CD14-positive monocyte (primary cell): ENCODE data around the gene MFNG. TPM values are rescaled to one million over a fixed set of nuclear protein-coding genes. Genes with fewer than 3 reads are reported as not detected.

Source experiments
- DNase-seq, 3 donors: peaks; one replicate each; pipeline ENCODE4 v3.0.0-alpha.2; 2011 to 2022
- H2AFZ ChIP-seq: 2 replicates; pipeline ENCODE4 v1.6.0; 2012; ENCODE audit warnings: mild to moderate bottlenecking, low read depth, low read length, inconsistent platforms; ENCODE audit not compliant: insufficient read depth, poor library complexity, severe bottlenecking
- H3K27ac ChIP-seq, 2 donors: 1 replicate in 1 of 2; 2 replicates in 1 of 2; pipeline ENCODE4 v1.5.1; 2012 to 2013; ENCODE audit warnings: low read length in 2 of 2, control low read depth in 1 of 2, inconsistent platforms in 1 of 2, low read depth in 1 of 2, mild to moderate bottlenecking in 1 of 2
- H3K27me3 ChIP-seq, 2 donors: one replicate each; pipeline versions ENCODE4 v1.6.0 to v1.6.1; 2011 to 2013; ENCODE audit warnings: low read length in 2 of 2; ENCODE audit not compliant: control insufficient read depth in 2 of 2, insufficient read depth in 2 of 2
- H3K36me3 ChIP-seq, 2 donors: replicated peaks in 1 of 2; 1 replicate in 1 of 2; 2 replicates in 1 of 2; pipeline versions ENCODE4 v1.5.1 to v1.6.1; 2012 to 2013; ENCODE audit warnings: low read length in 2 of 2, control low read depth in 1 of 2, inconsistent platforms in 1 of 2, mild to moderate bottlenecking in 1 of 2; ENCODE audit not compliant: insufficient read depth in 2 of 2, control insufficient read depth in 1 of 2
- H3K4me1 ChIP-seq, 2 donors: 1 replicate in 1 of 2; 2 replicates in 1 of 2; pipeline versions ENCODE4 v1.5.1 to v1.6.1; 2012 to 2013; ENCODE audit warnings: low read length in 2 of 2, control low read depth in 1 of 2, inconsistent platforms in 1 of 2, mild to moderate bottlenecking in 1 of 2, moderate library complexity in 1 of 2; ENCODE audit not compliant: insufficient read depth in 2 of 2, control insufficient read depth in 1 of 2
- H3K4me2 ChIP-seq: replicated peaks from 2 replicates; pipeline ENCODE3; 2012; ENCODE audit warnings: low read length, moderate library complexity, mild to moderate bottlenecking; ENCODE audit not compliant: poor library complexity, severe bottlenecking; ENCODE audit errors: extremely low read depth
- H3K4me3 ChIP-seq, 3 experiments: fragments of 200-600 bp in 1 of 3; sonication (generic) in 1 of 3; replicated peaks in 1 of 3; 1 replicate in 2 of 3; 2 replicates in 1 of 3; pipeline ENCODE4 v1.5.1; 2011 to 2013; ENCODE audit warnings: low read length in 3 of 3, mild to moderate bottlenecking in 3 of 3, control low read depth in 2 of 3, low read depth in 2 of 3, inconsistent platforms in 1 of 3, moderate library complexity in 1 of 3
- H3K79me2 ChIP-seq: 2 replicates; pipeline ENCODE4 v1.6.0; 2012; ENCODE audit warnings: mild to moderate bottlenecking, control low read depth, inconsistent platforms, low read length, moderate library complexity; ENCODE audit not compliant: insufficient read depth
- H3K9ac ChIP-seq: 2 replicates; pipeline ENCODE4 v1.6.0; 2017; ENCODE audit warnings: low read length, mild to moderate bottlenecking; ENCODE audit not compliant: insufficient read depth, poor library complexity, severe bottlenecking
- H3K9me3 ChIP-seq, 2 donors: replicated peaks in 1 of 2; 1 replicate in 1 of 2; 2 replicates in 1 of 2; pipeline versions ENCODE4 v1.5.1 to v1.6.1; 2012 to 2013; ENCODE audit warnings: low read length in 2 of 2, control low read depth in 1 of 2; ENCODE audit not compliant: control insufficient read depth in 1 of 2, insufficient read depth in 1 of 2
- H4K20me1 ChIP-seq: 2 replicates; pipeline ENCODE4 v1.6.0; 2012; ENCODE audit warnings: mild to moderate bottlenecking, low read length, control low read depth, moderate library complexity; ENCODE audit not compliant: insufficient read depth
- H3K27ac Mint-ChIP-seq, 7 donors: one replicate each; pipeline ENCODE4 v1.8.0; 2020; ENCODE audit warnings: mild to moderate bottlenecking in 7 of 7, mixed read lengths in 7 of 7, moderate library complexity in 6 of 7, inconsistent platforms in 2 of 7
- H3K27me3 Mint-ChIP-seq, 3 donors: one replicate each; pipeline ENCODE4 v1.8.0; 2021 to 2022; ENCODE audit warnings: low read depth in 3 of 3, mild to moderate bottlenecking in 3 of 3, mixed read lengths in 3 of 3, moderate library complexity in 3 of 3, inconsistent platforms in 1 of 3
- H3K36me3 Mint-ChIP-seq, 2 donors: one replicate each; pipeline ENCODE4 v1.8.0; 2020; ENCODE audit warnings: mixed read lengths in 2 of 2, inconsistent platforms in 1 of 2, mild to moderate bottlenecking in 1 of 2
- H3K4me1 Mint-ChIP-seq: one replicate; pipeline ENCODE4 v1.8.0; 2020; ENCODE audit warnings: mild to moderate bottlenecking, mixed read lengths
- H3K4me3 Mint-ChIP-seq, 2 donors: one replicate each; pipeline ENCODE4 v1.8.0; 2020; ENCODE audit warnings: mild to moderate bottlenecking in 2 of 2, mixed read lengths in 2 of 2, moderate library complexity in 1 of 2
- H3K9me3 Mint-ChIP-seq, 7 donors: one replicate each; pipeline ENCODE4 v1.8.0; 2020 to 2022; ENCODE audit warnings: mixed read lengths in 7 of 7, mild to moderate bottlenecking in 6 of 7, moderate library complexity in 6 of 7, inconsistent platforms in 2 of 7
- CTCF ChIP-seq: fragments of 200-600 bp; IDR thresholded peaks from one replicate; pipeline ENCODE4 v1.8.0; 2022; ENCODE audit warnings: antibody characterized with exemption, mild to moderate bottlenecking
- WGBS: methylation state at CpG from one replicate; pipeline ENCODE4 v1.1.5; 2013; ENCODE audit warnings: missing lambda C conversion rate; ENCODE audit not compliant: insufficient coverage; 5-methylcytosine and 5-hydroxymethylcytosine counted together
- intact Hi-C, 2 donors: fragments of 100-400 bp; cut with micrococcal nuclease; formaldehyde crosslinking; loops; one replicate each; pipeline versions ENCODE4 v1.15.0 to v1.15.1; 2023
- polyA plus RNA-seq, 3 donors: library from polyadenylated mRNA; depleted of rRNA in 1 of 3; unstranded in 2 of 3; stranded (reverse) in 1 of 3; fragments of 300-500 nt in 2 of 3; fragments of >200 nt in 1 of 3; fragmentation: Illumina TruSeq in 2 of 3; gene quantifications; 1 replicate in 2 of 3; 2 replicates in 1 of 3; pipeline ENCODE4 v1.2.3, GENCODE V29; 2012 to 2021

Gene MFNG
- polyA plus RNA-seq, 3 donors, result 84.1 to 196 (median 181) TPM

DNA sequence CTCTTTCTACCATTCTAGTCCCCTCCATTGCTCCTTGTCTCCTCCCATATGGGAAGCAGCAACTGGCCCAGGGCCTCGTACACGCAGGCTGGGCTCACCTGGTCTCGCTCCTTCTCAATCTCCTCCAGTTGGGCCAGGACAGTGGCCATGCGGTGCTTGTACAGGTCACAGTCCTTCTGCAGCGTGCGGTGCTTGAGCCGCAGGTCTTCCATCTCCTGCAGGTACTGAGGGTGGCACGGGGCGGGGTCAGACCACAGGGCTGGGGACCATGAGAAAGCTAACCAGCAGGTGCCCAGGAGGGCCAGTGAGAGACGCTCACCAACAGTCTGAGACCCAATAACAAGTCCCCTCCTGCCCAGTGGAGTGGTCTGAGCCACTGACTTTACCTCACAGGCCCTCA lies 21.5 kb upstream of the MFNG start:
- Histone ChIP-seq H3K27ac (no peak overlapping the region), H3K36me3 (no peaks in the 10 kb centered on the region), H3K9me3 (no peaks in the 10 kb centered on the region), H3K4me2 (no peak overlapping the region), H3K4me1 (no peaks in the 10 kb centered on the region), H3K79me2 (no peaks in the 10 kb centered on the region), H3K27me3 (no peaks in the 10 kb centered on the region), H2AFZ (no peak overlapping the region), H3K9ac (no peak overlapping the region), H3K4me3 (no peak overlapping the region), H4K20me1 (no peaks in the 10 kb centered on the region)
- H3K27me3 Mint-ChIP-seq, result peaks cover 5 to 15% (median 5%) of the 10 kb centered on the region in 3 donors
- H3K4me3 Mint-ChIP-seq, result no peak overlapping the region
- peaks cover 2% of the 10 kb centered on the region for H3K4me1 Mint-ChIP-seq
- DNase-seq, result no peak
- no peak for TF ChIP-seq CTCF
- H3K27ac Mint-ChIP-seq, result no peak overlapping the region
- 96% methylated on average over 8 of the region's 10 CpGs for WGBS
- intact Hi-C loops, result no loop called here
- no peaks in the 10 kb centered on the region for H3K36me3 Mint-ChIP-seq
- H3K9me3 Mint-ChIP-seq, result no peaks in the 10 kb centered on the region

DNA sequence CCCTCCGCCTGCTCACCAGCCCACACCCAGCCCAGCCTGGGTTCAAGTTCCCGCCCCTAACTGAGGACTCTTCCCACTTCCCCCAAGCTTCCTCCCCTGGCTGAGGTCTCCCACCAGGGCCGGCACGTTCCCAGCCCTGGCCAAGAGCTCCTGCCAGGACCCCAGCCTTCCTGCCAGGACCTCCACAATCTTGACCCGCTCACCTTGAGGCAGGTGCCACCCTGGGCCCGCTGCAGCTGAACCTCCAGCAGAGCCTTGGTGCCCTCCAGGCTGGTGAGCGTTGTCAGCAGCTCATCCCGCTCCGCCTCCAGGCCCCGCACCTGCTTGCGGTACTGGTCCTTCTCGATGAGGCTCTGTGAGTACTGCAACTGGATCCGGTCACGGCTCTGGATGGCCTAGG lies 19.8 kb upstream of the MFNG start:
- H3K9me3 Mint-ChIP-seq, result no peaks in the 10 kb centered on the region
- Histone ChIP-seq H3K79me2 (no peaks in the 10 kb centered on the region), H3K9me3 (no peaks in the 10 kb centered on the region), H3K27ac (no peak overlapping the region), H3K4me3 (no peak overlapping the region), H3K4me1 (peaks cover 0 to 5% of the 10 kb centered on the region in 2 donors), H3K4me2 (no peak overlapping the region), H3K9ac (no peak overlapping the region), H2AFZ (no peak overlapping the region), H3K27me3 (peaks cover 0 to 4% of the 10 kb centered on the region in 2 donors), H4K20me1 (no peaks in the 10 kb centered on the region), H3K36me3 (no peaks in the 10 kb centered on the region)
- peaks cover 3 to 16% (median 7%) of the 10 kb centered on the region in 3 donors for H3K27me3 Mint-ChIP-seq
- intact Hi-C loops, result no loop called here
- TF ChIP-seq CTCF, result no peak
- 84% methylated on average over 14 of the region's 14 CpGs for WGBS
- no peak overlapping the region for H3K27ac Mint-ChIP-seq
- DNase-seq, result no peak
- H3K4me3 Mint-ChIP-seq, result no peak overlapping the region
- no peaks in the 10 kb centered on the region for H3K36me3 Mint-ChIP-seq
- peaks cover 10% of the 10 kb centered on the region for H3K4me1 Mint-ChIP-seq
